Kidney epithelial cell (primary cell): ENCODE results near the gene FOXP1. TPM values are rescaled to one million over a fixed set of nuclear protein-coding genes. Genes with fewer than 3 reads are reported as not detected.

Experiments used
- DNase-seq: peaks from one replicate; pipeline ENCODE4 v3.0.0-alpha.2; 2010; ENCODE audit warnings: low read depth
- H3K27me3 ChIP-seq: 2 replicates; pipeline ENCODE4 v1.6.0; 2011; ENCODE audit warnings: low read length; ENCODE audit not compliant: control insufficient read depth, insufficient read depth
- H3K36me3 ChIP-seq: 2 replicates; pipeline ENCODE4 v1.5.1; 2011; ENCODE audit warnings: low read length; ENCODE audit not compliant: control insufficient read depth, insufficient read depth
- H3K4me3 ChIP-seq: 2 replicates; pipeline ENCODE4 v1.5.1; 2011; ENCODE audit warnings: low read depth, mild to moderate bottlenecking, control low read depth, low read length
- total RNA-seq: library from RNA; depleted of rRNA; stranded (reverse); fragments of >200 nt; gene quantifications from 2 replicates; pipeline ENCODE4 v1.2.3, GENCODE V29; 2015
- TF ChIP-seq, protein P1 (sequence below): IDR thresholded peaks from 2 replicates; pipeline ENCODE4 v1.5.1; 2011; ENCODE audit warnings: mild to moderate bottlenecking, moderate library complexity, low read length, control low read depth, inconsistent platforms; ENCODE audit not compliant: insufficient read depth, poor library complexity, severe bottlenecking

The FOXP1 gene
- total RNA-seq, 1 donor from 2014 or later = 75.0 TPM

DNA sequence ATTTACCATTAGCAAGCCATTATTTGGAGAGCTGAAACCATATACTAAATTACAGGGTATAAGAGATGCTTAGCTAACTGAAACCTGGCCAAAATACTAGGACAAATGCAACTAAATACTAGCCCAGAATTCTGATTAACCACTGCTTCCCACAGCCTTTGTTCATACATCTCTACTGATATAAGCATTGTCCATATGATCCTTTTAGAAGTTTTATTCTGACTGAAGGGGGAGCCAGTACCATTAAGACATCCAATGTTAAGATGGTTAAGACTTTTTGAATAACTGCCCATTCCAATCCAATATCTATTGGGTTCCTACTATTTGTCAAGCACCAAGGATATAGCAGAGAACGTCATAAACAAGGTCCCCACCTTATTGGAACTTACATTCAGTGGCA, 421.3 kb downstream of the FOXP1 start:
- TF ChIP-seq, protein P1, sequence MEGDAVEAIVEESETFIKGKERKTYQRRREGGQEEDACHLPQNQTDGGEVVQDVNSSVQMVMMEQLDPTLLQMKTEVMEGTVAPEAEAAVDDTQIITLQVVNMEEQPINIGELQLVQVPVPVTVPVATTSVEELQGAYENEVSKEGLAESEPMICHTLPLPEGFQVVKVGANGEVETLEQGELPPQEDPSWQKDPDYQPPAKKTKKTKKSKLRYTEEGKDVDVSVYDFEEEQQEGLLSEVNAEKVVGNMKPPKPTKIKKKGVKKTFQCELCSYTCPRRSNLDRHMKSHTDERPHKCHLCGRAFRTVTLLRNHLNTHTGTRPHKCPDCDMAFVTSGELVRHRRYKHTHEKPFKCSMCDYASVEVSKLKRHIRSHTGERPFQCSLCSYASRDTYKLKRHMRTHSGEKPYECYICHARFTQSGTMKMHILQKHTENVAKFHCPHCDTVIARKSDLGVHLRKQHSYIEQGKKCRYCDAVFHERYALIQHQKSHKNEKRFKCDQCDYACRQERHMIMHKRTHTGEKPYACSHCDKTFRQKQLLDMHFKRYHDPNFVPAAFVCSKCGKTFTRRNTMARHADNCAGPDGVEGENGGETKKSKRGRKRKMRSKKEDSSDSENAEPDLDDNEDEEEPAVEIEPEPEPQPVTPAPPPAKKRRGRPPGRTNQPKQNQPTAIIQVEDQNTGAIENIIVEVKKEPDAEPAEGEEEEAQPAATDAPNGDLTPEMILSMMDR = no peak
- DNase-seq = no peak
- Histone ChIP-seq H3K36me3 (no peaks in the 10 kb centered on the region), H3K4me3 (no peak overlapping the region), H3K27me3 (no peaks in the 10 kb centered on the region)

DNA sequence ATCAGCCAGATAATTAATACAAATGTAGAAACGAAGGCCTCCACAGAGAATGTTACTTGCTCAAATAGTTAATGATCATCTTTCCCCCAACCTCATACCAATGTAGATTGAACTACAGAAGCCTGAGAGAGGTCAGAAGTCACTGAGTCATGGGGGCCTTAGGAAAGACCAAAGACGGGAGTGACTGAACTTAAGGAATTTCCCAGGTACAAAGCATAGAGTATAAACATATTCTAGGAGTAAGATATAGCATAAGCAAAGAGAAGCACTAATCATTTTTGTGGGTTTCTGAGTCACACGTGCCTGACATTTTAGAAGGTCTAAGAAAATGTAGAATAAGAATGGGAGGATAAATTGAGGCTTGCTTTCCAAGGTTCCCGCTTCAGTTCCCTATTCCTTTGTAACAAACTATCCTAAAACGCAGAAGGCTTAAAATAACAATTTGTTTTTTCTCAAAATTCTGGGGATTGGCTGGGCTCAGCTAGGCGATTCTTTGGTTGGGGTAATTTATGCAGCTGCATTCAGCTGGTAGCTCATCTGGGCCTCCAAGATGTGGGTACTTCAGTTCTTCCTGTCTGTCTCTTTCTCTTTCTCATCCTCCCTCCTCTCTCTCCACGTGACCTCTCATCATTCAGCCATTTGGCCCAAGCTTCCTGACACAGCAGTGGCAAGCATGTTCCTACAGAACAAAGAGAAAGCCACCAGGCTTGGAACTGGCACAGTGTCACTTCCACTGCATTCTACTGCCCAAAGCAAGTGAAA, 422.6 kb downstream of the FOXP1 start:
- TF ChIP-seq, protein P1 = no peak

DNA sequence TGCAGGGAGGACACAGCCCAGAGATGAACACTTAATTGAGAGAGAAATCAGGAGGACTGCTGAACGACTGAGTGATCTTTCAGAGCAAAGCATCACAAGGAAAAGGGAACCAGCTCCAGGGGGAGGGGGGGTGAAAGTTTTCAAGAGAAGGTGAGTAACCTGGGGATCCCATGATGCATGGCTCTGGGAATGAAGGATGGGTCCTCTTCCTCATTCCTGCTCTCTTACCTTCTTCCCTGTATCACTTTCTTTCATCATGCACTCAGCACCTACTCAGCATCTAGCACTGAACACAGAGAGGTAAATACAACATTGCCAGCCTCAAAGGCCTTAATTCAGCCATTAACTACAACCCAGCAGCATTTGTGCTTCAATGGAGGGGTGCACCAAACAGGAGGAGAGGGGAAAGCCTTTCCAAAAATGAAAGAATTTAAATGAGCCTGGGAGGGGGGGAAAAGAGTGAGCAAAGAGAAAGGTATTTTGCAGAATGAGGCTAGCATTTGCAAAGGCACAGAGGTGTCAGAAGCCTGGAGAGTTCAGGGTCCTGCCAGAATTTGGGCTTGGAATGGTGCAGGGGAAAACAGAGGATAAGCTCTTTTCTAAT, 427.4 kb downstream of the FOXP1 start:
- TF ChIP-seq, protein P1 = no peak
- no peak for DNase-seq

More for the DNA sequence above, 422.6 kb downstream of the FOXP1 start:
- no peak overlapping the region for H3K4me3 ChIP-seq
- DNase-seq = peak; percentile 93
- no peaks in the 10 kb centered on the region for H3K36me3 ChIP-seq
- no peaks in the 10 kb centered on the region for H3K27me3 ChIP-seq

DNA sequence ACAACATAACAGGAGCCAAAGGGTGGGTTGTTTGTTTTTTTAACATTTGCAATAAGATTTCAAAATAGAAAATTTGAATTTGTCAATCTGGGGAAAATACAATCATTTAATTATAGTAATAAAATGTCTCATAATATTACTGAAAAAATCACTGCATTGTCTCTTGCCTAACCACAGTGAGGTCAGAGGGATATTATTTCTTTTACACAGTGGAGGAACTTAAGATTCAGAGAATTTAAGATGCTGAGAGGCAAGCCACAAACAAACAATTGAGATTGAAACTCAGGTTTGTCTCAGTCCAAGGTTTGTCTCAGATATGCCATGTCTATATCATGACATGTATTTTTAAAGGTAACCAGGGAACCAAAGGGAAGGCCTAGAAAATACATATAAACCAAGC, 428.7 kb downstream of the FOXP1 start:
- H3K4me3 ChIP-seq = no peak overlapping the region
- H3K36me3 ChIP-seq = no peaks in the 10 kb centered on the region
- H3K27me3 ChIP-seq = no peaks in the 10 kb centered on the region
- TF ChIP-seq, protein P1 = no peak
- DNase-seq = no peak

More for the DNA sequence above, 427.4 kb downstream of the FOXP1 start:
- Histone ChIP-seq H3K4me3 (no peak overlapping the region), H3K36me3 (no peaks in the 10 kb centered on the region), H3K27me3 (no peaks in the 10 kb centered on the region)

DNA sequence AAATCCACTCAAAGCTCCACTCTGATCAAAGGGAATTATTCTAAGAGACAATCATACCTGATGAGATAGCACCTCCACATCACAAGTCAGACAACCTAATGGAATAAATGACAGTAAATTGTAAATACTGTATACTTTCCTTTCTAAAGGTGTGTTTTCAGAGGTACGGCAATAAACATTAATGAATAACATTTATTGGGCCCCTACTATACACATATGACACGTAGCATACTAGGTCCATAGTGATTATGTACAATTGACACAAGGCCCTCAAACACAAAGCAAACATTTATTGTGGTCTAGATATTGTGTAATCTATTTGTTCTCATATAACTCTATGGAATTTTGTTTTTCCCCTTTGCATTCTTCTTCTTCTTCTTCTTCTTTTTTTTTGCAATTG, 429.8 kb downstream of the FOXP1 start:
- Histone ChIP-seq H3K36me3 (no peaks in the 10 kb centered on the region), H3K4me3 (no peak overlapping the region), H3K27me3 (no peaks in the 10 kb centered on the region)
- TF ChIP-seq, protein P1 = no peak
- no peak for DNase-seq

DNA sequence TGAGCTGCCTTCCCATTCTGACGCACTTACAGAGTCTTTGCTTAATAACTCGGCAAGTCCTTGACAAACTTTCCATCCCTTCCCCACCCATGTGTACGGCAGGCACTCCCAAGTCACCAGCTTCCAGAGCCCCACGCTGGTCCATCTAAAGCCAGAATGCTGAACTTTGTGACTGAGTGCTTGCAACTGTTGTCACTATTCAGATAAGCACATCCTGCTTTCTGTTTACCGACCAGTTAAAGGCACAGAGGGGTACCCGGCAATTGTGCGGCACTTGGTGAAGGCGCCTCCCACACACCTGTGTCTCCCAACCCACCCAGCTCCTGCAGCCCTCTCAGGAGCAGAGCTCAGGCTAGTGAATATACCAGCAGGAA, 430.6 kb downstream of the FOXP1 start:
- no peak overlapping the region for H3K4me3 ChIP-seq
- no peaks in the 10 kb centered on the region for H3K27me3 ChIP-seq
- no peaks in the 10 kb centered on the region for H3K36me3 ChIP-seq
- DNase-seq = no peak
- TF ChIP-seq, protein P1 = no peak
